Right lobe of liver (tissue), 6 donors: ENCODE results near the gene CECR2. TPM values are rescaled to one million over a fixed set of nuclear protein-coding genes. Genes with fewer than 3 reads are reported as not detected.

ENCODE experiments used
- ATAC-seq, 4 donors: fragments of 200-7000 bp; cut with Tn5 transposase; one replicate each; pipeline ENCODE4 v1.9.1; 2020; ENCODE audit warnings: mild to moderate bottlenecking in 4 of 4, moderate library complexity in 4 of 4
- DNase-seq, 3 donors: peaks; one replicate each; pipeline ENCODE4 v3.0.0-alpha.2; 2020
- H3K27ac ChIP-seq, 3 donors: fragments of 200-600 bp; one replicate each; pipeline ENCODE4 v1.8.0; 2022
- H3K27me3 ChIP-seq, 2 donors: fragments of 200-600 bp; one replicate each; pipeline ENCODE4 v1.8.0; 2022
- H3K36me3 ChIP-seq, 4 donors: fragments of 200-600 bp; sonication (generic) in 1 of 4; one replicate each; pipeline versions ENCODE4 v1.5.1 to v1.8.0; 2017 to 2022; ENCODE audit warnings: control low read depth in 1 of 4
- H3K4me1 ChIP-seq, 4 donors: fragments of 200-600 bp; sonication (generic) in 1 of 4; one replicate each; pipeline versions ENCODE4 v1.5.1 to v1.8.0; 2017 to 2022; ENCODE audit warnings: control low read depth in 1 of 4
- H3K4me3 ChIP-seq, 3 donors: fragments of 200-600 bp; one replicate each; pipeline ENCODE4 v1.8.0; 2022
- H3K9me3 ChIP-seq, 4 donors: fragments of 200-600 bp; sonication (generic) in 1 of 4; one replicate each; pipeline versions ENCODE4 v1.5.1 to v1.8.0; 2017 to 2022; ENCODE audit warnings: control low read depth in 1 of 4
- POLR2A ChIP-seq: fragments of 450-650 bp; IDR thresholded peaks from one replicate; pipeline ENCODE4 v1.6.1; 2017; ENCODE audit warnings: antibody characterized with exemption, mild to moderate bottlenecking
- WGBS: methylation state at CpG from one replicate; pipeline ENCODE4 v1.1.6; 2018; ENCODE audit warnings: low coverage, low lambda C conversion rate; ENCODE audit not compliant: insufficient coverage; ENCODE audit errors: missing lambda C conversion rate; 5-methylcytosine and 5-hydroxymethylcytosine counted together
- intact Hi-C, 2 donors: fragments of 100-400 bp; cut with DNase I; formaldehyde crosslinking; loops; one replicate each; pipeline versions ENCODE4 v1.11.2 to v1.14.1; 2022
- total RNA-seq, 6 experiments: library from RNA; depleted of rRNA in 2 of 6; stranded (reverse); fragments of >200 nt in 2 of 6; fragmentation: NEBNext Ultra II Directional in 3 of 6; extraction: Animal tissue kit (Norgen Biotek cat#: 25700) in 3 of 6; gene quantifications; one replicate each; pipeline versions ENCODE4 v1.1.0 to v1.2.4, GENCODE V29; 2016 to 2023
- TF ChIP-seq, protein P1 (sequence below), 4 donors: fragments of 200-600 bp in 3 of 4; fragments of 450-650 bp in 1 of 4; IDR thresholded peaks; one replicate each; pipeline versions ENCODE4 v1.5.1 to v1.8.0; 2016 to 2022; ENCODE audit warnings: antibody characterized with exemption in 4 of 4, mild to moderate bottlenecking in 2 of 4
- donor health status: DM: no; HTN: yes; CAD: no.
- donor health status: DM: no; HTN: no; CAD: no.
- donor health status: DM: no; HTN: no; CAD: no.
- donor health status: DM: no; HTN: yes; CAD: no.
- donor health status: DM: no; HTN: yes; CAD: no.

CECR2 gene
- total RNA-seq, 6 experiments from 2014 or later, result 4.9 to 12.3 (median 10.0) TPM

DNA sequence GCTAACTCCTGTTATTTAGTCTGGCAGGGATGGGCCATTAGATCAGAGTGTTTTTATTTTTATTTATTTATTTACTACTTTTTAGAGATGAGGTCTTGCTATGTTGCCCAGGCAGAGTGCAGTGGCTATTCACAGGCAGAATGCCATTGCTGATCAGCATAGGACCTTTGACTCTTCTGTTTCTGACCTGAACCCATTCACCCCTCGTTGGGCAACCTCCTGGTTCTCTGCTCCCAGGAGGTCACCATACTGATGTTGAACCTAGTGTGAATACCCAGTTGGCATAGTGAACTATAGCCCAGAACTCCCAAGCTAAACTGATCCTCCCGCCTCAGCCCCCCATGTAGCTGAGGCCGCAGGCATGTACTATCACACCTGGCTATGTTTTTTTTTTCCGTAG is 16.5 kb upstream of the CECR2 start:
- Histone ChIP-seq H3K4me1 (peaks cover 0 to 8% (median 2%) of the 10 kb centered on the region in 4 donors), H3K36me3 (no peaks in the 10 kb centered on the region), H3K4me3 (no peak overlapping the region), H3K9me3 (no peaks in the 10 kb centered on the region), H3K27me3 (no peaks in the 10 kb centered on the region), H3K27ac (peak overlapping the region in 2 of 3 donors; percentile 36 to 65)
- WGBS, result 50% methylated on average over 3 of the region's 4 CpGs
- ATAC-seq, result peak; percentile 90 to 98 (median 96)
- peak in 2 of 3 donors; percentile 72 to 86 for DNase-seq
- TF ChIP-seq POLR2A, result no peak
- TF ChIP-seq, protein P1, sequence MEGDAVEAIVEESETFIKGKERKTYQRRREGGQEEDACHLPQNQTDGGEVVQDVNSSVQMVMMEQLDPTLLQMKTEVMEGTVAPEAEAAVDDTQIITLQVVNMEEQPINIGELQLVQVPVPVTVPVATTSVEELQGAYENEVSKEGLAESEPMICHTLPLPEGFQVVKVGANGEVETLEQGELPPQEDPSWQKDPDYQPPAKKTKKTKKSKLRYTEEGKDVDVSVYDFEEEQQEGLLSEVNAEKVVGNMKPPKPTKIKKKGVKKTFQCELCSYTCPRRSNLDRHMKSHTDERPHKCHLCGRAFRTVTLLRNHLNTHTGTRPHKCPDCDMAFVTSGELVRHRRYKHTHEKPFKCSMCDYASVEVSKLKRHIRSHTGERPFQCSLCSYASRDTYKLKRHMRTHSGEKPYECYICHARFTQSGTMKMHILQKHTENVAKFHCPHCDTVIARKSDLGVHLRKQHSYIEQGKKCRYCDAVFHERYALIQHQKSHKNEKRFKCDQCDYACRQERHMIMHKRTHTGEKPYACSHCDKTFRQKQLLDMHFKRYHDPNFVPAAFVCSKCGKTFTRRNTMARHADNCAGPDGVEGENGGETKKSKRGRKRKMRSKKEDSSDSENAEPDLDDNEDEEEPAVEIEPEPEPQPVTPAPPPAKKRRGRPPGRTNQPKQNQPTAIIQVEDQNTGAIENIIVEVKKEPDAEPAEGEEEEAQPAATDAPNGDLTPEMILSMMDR (IDR thresholded peaks at IDR 0.05), result no peak
- intact Hi-C loops, result no loop called here

GRCh38 chr22:17357688-17358087 is 11.6 kb upstream of the CECR2 start:
- H3K4me3 ChIP-seq, result no peak overlapping the region
- no peaks in the 10 kb centered on the region for H3K36me3 ChIP-seq
- no peak for ATAC-seq
- DNase-seq, result no peak
- peaks cover 0 to 4% (median 2%) of the 10 kb centered on the region in 4 donors for H3K4me1 ChIP-seq
- no peak overlapping the region for H3K27ac ChIP-seq
- WGBS, result 92% methylated on average over 1 of the region's 2 CpGs
- no peaks in the 10 kb centered on the region for H3K27me3 ChIP-seq
- no peaks in the 10 kb centered on the region for H3K9me3 ChIP-seq
- TF ChIP-seq POLR2A, result no peak
- intact Hi-C loops, result no loop called here

DNA sequence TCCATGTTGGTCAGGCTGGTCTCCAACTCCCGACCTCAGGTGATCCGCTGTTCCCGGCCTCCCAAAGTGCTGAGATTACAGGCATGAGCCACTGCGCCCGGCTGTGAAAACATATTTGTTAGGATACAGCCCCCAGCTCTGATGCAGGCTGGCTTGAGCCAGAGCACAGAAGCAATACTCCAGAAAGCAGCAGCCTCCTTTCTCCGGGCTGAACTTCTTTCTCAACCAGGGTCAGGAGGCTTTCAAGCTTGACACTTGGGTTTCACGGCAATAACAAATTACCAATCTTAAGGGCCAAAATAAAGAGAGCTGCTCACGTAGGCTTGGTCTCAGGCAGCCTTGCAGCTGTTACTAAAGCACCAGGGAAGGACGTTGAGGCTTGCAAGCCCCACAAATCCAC is 10.8 kb upstream of the CECR2 start:
- no peak for ATAC-seq
- Histone ChIP-seq H3K4me3 (no peak overlapping the region), H3K27me3 (no peaks in the 10 kb centered on the region), H3K27ac (no peak overlapping the region), H3K4me1 (peaks cover 0 to 5% (median 0%) of the 10 kb centered on the region in 4 donors), H3K36me3 (no peaks in the 10 kb centered on the region), H3K9me3 (no peaks in the 10 kb centered on the region)
- TF ChIP-seq, protein P1 (IDR thresholded peaks at IDR 0.05), result no peak
- no peak for TF ChIP-seq POLR2A
- WGBS, result 78% methylated on average over 5 of the region's 9 CpGs
- intact Hi-C loops, result no loop called here
- DNase-seq, result no peak

DNA sequence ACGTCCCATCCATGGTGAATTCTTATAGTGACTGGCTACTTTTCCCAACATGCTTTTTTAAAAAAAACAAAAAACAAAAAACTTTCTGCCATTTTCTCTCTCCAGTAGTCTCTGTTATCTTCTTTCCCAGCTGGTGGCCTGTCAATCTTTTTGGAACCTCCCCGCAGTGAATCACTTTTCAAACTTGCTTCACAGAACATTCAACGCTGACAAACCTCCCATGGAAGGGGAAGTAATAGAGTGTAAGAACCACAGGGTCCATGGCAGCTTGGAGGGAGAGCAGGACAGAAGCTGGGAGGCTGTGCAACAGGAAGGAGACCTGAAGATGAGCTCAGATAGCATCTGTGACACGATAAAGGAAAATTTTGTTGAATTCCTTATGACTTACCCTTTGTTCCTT is 9.8 kb upstream of the CECR2 start:
- H3K27me3 ChIP-seq, result no peaks in the 10 kb centered on the region
- no peak for DNase-seq
- ATAC-seq, result no peak
- H3K9me3 ChIP-seq, result no peaks in the 10 kb centered on the region
- TF ChIP-seq, protein P1 (IDR thresholded peaks at IDR 0.05), result no peak
- H3K36me3 ChIP-seq, result no peaks in the 10 kb centered on the region
- intact Hi-C loops, result no loop called here
- no peak overlapping the region for H3K4me3 ChIP-seq
- no peak overlapping the region for H3K27ac ChIP-seq
- 63% methylated on average over 4 of the region's 4 CpGs for WGBS
- peaks cover 0 to 7% (median under 1%) of the 10 kb centered on the region in 4 donors for H3K4me1 ChIP-seq

GRCh38 chr22:17366329-17366728 is 2.9 kb upstream of the CECR2 start:
- intact Hi-C loops, result no loop called here
- H3K9me3 ChIP-seq, result no peaks in the 10 kb centered on the region
- no peak overlapping the region for H3K4me3 ChIP-seq
- H3K27me3 ChIP-seq, result no peaks in the 10 kb centered on the region
- TF ChIP-seq POLR2A, result no peak
- TF ChIP-seq, protein P1 (IDR thresholded peaks at IDR 0.05), result no peak
- H3K4me1 ChIP-seq, result peaks cover 0 to 18% (median 6%) of the 10 kb centered on the region in 4 donors
- DNase-seq (no peak), ATAC-seq (no peak)
- WGBS, result 87% methylated on average over 5 of the region's 13 CpGs
- H3K27ac ChIP-seq, result no peak overlapping the region
- H3K36me3 ChIP-seq, result no peaks in the 10 kb centered on the region
